ENCODE results near the gene NIPSNAP2.

DNA sequence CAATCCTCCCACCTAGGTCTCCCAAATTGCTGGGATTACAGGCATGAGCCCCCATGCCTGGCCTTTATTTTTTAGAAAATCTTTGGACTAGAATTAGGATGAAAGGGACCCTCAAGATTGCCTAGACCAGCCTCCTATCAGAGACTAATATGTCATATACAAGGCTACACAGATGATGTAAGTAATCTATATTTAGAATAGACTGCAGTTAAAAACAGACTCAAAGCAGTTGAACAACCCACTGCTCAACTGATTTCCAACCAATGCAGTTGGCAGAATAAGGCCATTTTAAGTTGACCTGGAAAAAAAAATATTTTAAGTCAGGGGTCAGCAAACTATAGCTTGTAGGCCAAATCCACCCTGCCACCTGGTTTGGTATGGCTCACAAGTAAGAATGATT, 59.1 kb downstream of the NIPSNAP2 start:
- TF ChIP-seq, protein P1, sequence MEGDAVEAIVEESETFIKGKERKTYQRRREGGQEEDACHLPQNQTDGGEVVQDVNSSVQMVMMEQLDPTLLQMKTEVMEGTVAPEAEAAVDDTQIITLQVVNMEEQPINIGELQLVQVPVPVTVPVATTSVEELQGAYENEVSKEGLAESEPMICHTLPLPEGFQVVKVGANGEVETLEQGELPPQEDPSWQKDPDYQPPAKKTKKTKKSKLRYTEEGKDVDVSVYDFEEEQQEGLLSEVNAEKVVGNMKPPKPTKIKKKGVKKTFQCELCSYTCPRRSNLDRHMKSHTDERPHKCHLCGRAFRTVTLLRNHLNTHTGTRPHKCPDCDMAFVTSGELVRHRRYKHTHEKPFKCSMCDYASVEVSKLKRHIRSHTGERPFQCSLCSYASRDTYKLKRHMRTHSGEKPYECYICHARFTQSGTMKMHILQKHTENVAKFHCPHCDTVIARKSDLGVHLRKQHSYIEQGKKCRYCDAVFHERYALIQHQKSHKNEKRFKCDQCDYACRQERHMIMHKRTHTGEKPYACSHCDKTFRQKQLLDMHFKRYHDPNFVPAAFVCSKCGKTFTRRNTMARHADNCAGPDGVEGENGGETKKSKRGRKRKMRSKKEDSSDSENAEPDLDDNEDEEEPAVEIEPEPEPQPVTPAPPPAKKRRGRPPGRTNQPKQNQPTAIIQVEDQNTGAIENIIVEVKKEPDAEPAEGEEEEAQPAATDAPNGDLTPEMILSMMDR (IDR thresholded peaks at IDR 0.05), result no peak
- TF ChIP-seq POLR2A (IDR thresholded peaks at IDR 0.05), result no peak

Data from esophagus squamous epithelium (tissue), 4 donors.